ENCODE data around the gene UBE2R2. TPM values are rescaled to one million over a fixed set of nuclear protein-coding genes. Genes with fewer than 3 reads are reported as not detected.

The UBE2R2 gene
- total and polyA plus RNA-seq, 2 of the 4 experiments (the other 2 are of a cell fraction), result 12.7 to 24.8 TPM

- H4K8ac ChIP-seq (ENCODE audit: low read depth in 2 of 2, low read length in 2 of 2), result no peak overlapping the region
- no peak overlapping the region for H4K91ac ChIP-seq (ENCODE audit: insufficient read depth, low read depth, low read length)
- in situ Hi-C loops (cut with MboI; ENCODE audit: low sequenced_read_pairs) (no loop called here), dilution Hi-C loops (cut with HindIII; ENCODE audit: low sequenced_read_pairs, unreplicated experiment) (no loop called here), intact Hi-C loops (cut with micrococcal nuclease) (no loop called here)
- ATAC-seq (ENCODE audit: low read depth), result no peak
- no peak overlapping the region for H3K27ac ChIP-seq (ENCODE audit: insufficient read depth, low read length)
- CTCF ChIA-PET, result interaction anchor here (0.5 kb wide), 1 partner anchor 179 kb away, joined by 3 read pairs; no protein-coding TSS in a partner anchor
- H3K4me3 ChIP-seq (ENCODE audit: insufficient read depth, low read depth, low read length), result no peak overlapping the region
- no TSS peak for BruUV-seq (replicated peaks)
- POLR2A ChIA-PET (ENCODE audit: unreplicated experiment), result no interaction called here
- no peaks in the 10 kb centered on the region for H3K4me1 ChIP-seq (ENCODE audit: control insufficient read depth, insufficient read depth, low read length)
- DNase-seq, result no peak
- no peaks in the 10 kb centered on the region for H3K27me3 ChIP-seq (ENCODE audit: control insufficient read depth, insufficient read depth, low read length)
- no peak for TF ChIP-seq NFE2L2 (IDR thresholded peaks at IDR 0.05; ENCODE audit: low read depth, low read length)
- no peak for TF ChIP-seq MAFK (IDR thresholded peaks at IDR 0.05; ENCODE audit: low read depth, low read length)
- TF ChIP-seq POLR2A (IDR thresholded peaks at IDR 0.05; ENCODE audit: low read depth, low read length), result no peak
- no peak for TF ChIP-seq MAZ (IDR thresholded peaks at IDR 0.05; ENCODE audit: borderline replicate concordance, low read depth, low read length)
- no peak for TF ChIP-seq ELK1 (IDR thresholded peaks at IDR 0.05; ENCODE audit: borderline replicate concordance, low read depth, low read length)
- TF ChIP-seq CHD1 (IDR thresholded peaks at IDR 0.05; ENCODE audit: low read depth, low read length), result no peak
- TF ChIP-seq BHLHE40 (IDR thresholded peaks at IDR 0.05; ENCODE audit: low read depth, low read length), result no peak
- no peak for TF ChIP-seq SMC3 (IDR thresholded peaks at IDR 0.05; ENCODE audit: low read depth, low read length)
- TF ChIP-seq MXI1 (IDR thresholded peaks at IDR 0.05; ENCODE audit: borderline replicate concordance, low read depth, low read length), result no peak
- no peak for TF ChIP-seq CTCF (conservative IDR thresholded peaks at IDR 0.05; ENCODE audit: low read depth, low read length)
- TF ChIP-seq FOS (IDR thresholded peaks at IDR 0.05; ENCODE audit: low read depth, low read length), result no peak
- TF ChIP-seq RFX5 (IDR thresholded peaks at IDR 0.05; ENCODE audit: low read depth, low read length), result no peak
- TF ChIP-seq RAD21 (IDR thresholded peaks at IDR 0.05; ENCODE audit: low read length), result no peak
- TF ChIP-seq, protein P1, sequence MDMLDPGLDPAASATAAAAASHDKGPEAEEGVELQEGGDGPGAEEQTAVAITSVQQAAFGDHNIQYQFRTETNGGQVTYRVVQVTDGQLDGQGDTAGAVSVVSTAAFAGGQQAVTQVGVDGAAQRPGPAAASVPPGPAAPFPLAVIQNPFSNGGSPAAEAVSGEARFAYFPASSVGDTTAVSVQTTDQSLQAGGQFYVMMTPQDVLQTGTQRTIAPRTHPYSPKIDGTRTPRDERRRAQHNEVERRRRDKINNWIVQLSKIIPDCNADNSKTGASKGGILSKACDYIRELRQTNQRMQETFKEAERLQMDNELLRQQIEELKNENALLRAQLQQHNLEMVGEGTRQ (IDR thresholded peaks at IDR 0.05; ENCODE audit: low read depth, low read length), result no peak
- no peak for TF ChIP-seq CEBPB (IDR thresholded peaks at IDR 0.05; ENCODE audit: low read depth, low read length)
- TF ChIP-seq RCOR1 (IDR thresholded peaks at IDR 0.05; ENCODE audit: insufficient replicate concordance, low read length), result no peak
- no peak overlapping the region for H2BK20ac ChIP-seq (ENCODE audit: low read depth, low read length)
- no CpG with 5 or more reads among the region's 9 CpGs for WGBS, 2 experiments (ENCODE audit: extremely low coverage in 2 of 2, insufficient read length in 1 of 2)
- no peak overlapping the region for H3K56ac ChIP-seq (ENCODE audit: extremely low read depth, insufficient read depth, low read length)
- no peak overlapping the region for H2AK9ac ChIP-seq (replicated peaks; ENCODE audit: low read depth, low read length, poor library complexity)
- no peak overlapping the region for H3K9ac ChIP-seq (ENCODE audit: low read depth, low read length)
- no peaks in the 10 kb centered on the region for H3K9me1 ChIP-seq (ENCODE audit: insufficient read depth, low read length)
- no peak overlapping the region for H2BK120ac ChIP-seq (ENCODE audit: low read depth, low read length)
- no peak overlapping the region for H2AFZ ChIP-seq (replicated peaks; ENCODE audit: low read length, poor library complexity)
- peaks cover 42 to 57% of the 10 kb centered on the region in 2 experiments for H3K79me1 ChIP-seq (ENCODE audit: low read depth in 1 of 2, low read length in 2 of 2)
- H3K14ac ChIP-seq (replicated peaks; ENCODE audit: low read depth, low read length), result no peak overlapping the region
- no peak overlapping the region for H3K23ac ChIP-seq (ENCODE audit: low read depth, low read length)
- H3K4me2 ChIP-seq (ENCODE audit: low read depth, low read length), result no peak overlapping the region
- H3K36me3 ChIP-seq (ENCODE audit: control insufficient read depth, insufficient read depth, low read length), result peaks cover 50% of the 10 kb centered on the region
- H4K20me1 ChIP-seq (ENCODE audit: insufficient read depth, low read length), result peaks cover 17% of the 10 kb centered on the region; the same call in 1 of the 2 replicates
- no peak overlapping the region for H3K4ac ChIP-seq (ENCODE audit: low read depth, low read length)
- H4K5ac ChIP-seq (ENCODE audit: low read depth, low read length), result no peak overlapping the region
- H2AK5ac ChIP-seq (ENCODE audit: low read depth, low read length), result no peak overlapping the region
- no peak overlapping the region for H2BK5ac ChIP-seq (ENCODE audit: low read depth, low read length, poor library complexity, severe bottlenecking)
- H2BK15ac ChIP-seq (ENCODE audit: low read depth, low read length), result no peak overlapping the region
- H3K9me3 ChIP-seq (ENCODE audit: control insufficient read depth, insufficient read depth, low read length), result no peaks in the 10 kb centered on the region
- H3K18ac ChIP-seq (ENCODE audit: low read depth, low read length), result no peak overlapping the region
These were observed 100.1 kb downstream of the UBE2R2 start for GRCh38 chr9:33917036-33917435.
